ENCODE results near the gene SYNJ1. TPM values are rescaled to one million over a fixed set of nuclear protein-coding genes. Genes with fewer than 3 reads are reported as not detected.

The SYNJ1 gene
- total and polyA plus RNA-seq, 2 of the 13 experiments (the other 11 are each of a cell fraction or from before 2014, with no cell fraction given) = 2.0 to 2.7 TPM

GRCh38 chr21:32712043-32712442, 15.8 kb downstream of the SYNJ1 start:
- Histone ChIP-seq H3K4me1 (ENCODE audit: insufficient read depth, low read length) (no peaks in the 10 kb centered on the region), H3K27ac (ENCODE audit: extremely low read length, insufficient read depth, low read length) (no peak overlapping the region), H3K4me2 (ENCODE audit: low read depth, low read length) (no peak overlapping the region), H4K20me1 (ENCODE audit: insufficient read depth, low read length) (no peaks in the 10 kb centered on the region), H3K4me3 (replicated peaks in 1 of 3; ENCODE audit: insufficient read depth in 1 of 3, low read depth in 2 of 3, low read length in 3 of 3) (no peak overlapping the region), H3K9ac (ENCODE audit: insufficient read depth, low read depth, low read length) (no peak overlapping the region), H3K27me3 (ENCODE audit: control insufficient read depth in 1 of 2, insufficient read depth in 2 of 2, low read length in 2 of 2) (no peaks in the 10 kb centered on the region), H3K79me2 (ENCODE audit: insufficient read depth, low read length) (no peaks in the 10 kb centered on the region), H3K9me3 (ENCODE audit: low read length) (no peaks in the 10 kb centered on the region), H3K36me3 (replicated peaks in 1 of 2; ENCODE audit: control insufficient read depth in 1 of 2, insufficient read depth in 2 of 2, low read length in 2 of 2) (no peaks in the 10 kb centered on the region), H2AFZ (ENCODE audit: low read length) (no peak overlapping the region)
- no peak for TF ChIP-seq FOXC1 (CRISPR knock-in tag; IDR thresholded peaks at IDR 0.05; ENCODE audit: borderline replicate concordance)
- no peak for TF ChIP-seq ZNF850 (CRISPR knock-in tag; conservative IDR thresholded peaks at IDR 0.05)
- no peak for TF ChIP-seq ATM (IDR thresholded peaks at IDR 0.05; ENCODE audit: borderline replicate concordance)
- TF ChIP-seq ZNF326 (CRISPR knock-in tag; IDR thresholded peaks at IDR 0.05; ENCODE audit: borderline replicate concordance) = no peak
- no peak for TF ChIP-seq CEBPB (IDR thresholded peaks at IDR 0.05; ENCODE audit: borderline replicate concordance, low read depth, low read length)
- TF ChIP-seq EED (CRISPR knock-in tag; IDR thresholded peaks at IDR 0.05) = no peak
- TF ChIP-seq MYNN (CRISPR knock-in tag; IDR thresholded peaks at IDR 0.05; ENCODE audit: low read depth) = no peak
- no peak for TF ChIP-seq SOX5 (CRISPR knock-in tag; IDR thresholded peaks at IDR 0.05; ENCODE audit: borderline replicate concordance)
- TF ChIP-seq CBX5 (CRISPR knock-in tag; IDR thresholded peaks at IDR 0.05; ENCODE audit: borderline replicate concordance) = no peak
- FAIRE-seq = no peak
- no peak for DNase-seq (ENCODE audit: low spot score)
- ATAC-seq = no peak
- in situ Hi-C loops (cut with HindIII; ENCODE audit: extremely low pct_ligation_motif_present, low pct_unique_long_range_greater_than_20kb) = no loop called here
- CTCF ChIA-PET (ENCODE audit: low intra/inter-chr PET ratio, low total read pairs) = no interaction called here
- POLR2A ChIA-PET = no interaction called here
- intact Hi-C loops (cut with micrococcal nuclease; ENCODE audit: unreplicated experiment) = no loop called here
- BruUV-seq (replicated peaks) = no TSS peak

GRCh38 chr21:32710987-32711386, 16.8 kb downstream of the SYNJ1 start:
- Histone ChIP-seq H3K4me2 (ENCODE audit: low read depth, low read length) (no peak overlapping the region), H3K4me1 (ENCODE audit: insufficient read depth, low read length) (no peaks in the 10 kb centered on the region), H3K9ac (ENCODE audit: insufficient read depth, low read depth, low read length) (no peak overlapping the region), H3K27me3 (ENCODE audit: control insufficient read depth in 1 of 2, insufficient read depth in 2 of 2, low read length in 2 of 2) (no peaks in the 10 kb centered on the region), H4K20me1 (ENCODE audit: insufficient read depth, low read length) (no peaks in the 10 kb centered on the region), H3K36me3 (replicated peaks in 1 of 2; ENCODE audit: control insufficient read depth in 1 of 2, insufficient read depth in 2 of 2, low read length in 2 of 2) (no peaks in the 10 kb centered on the region), H3K79me2 (ENCODE audit: insufficient read depth, low read length) (no peaks in the 10 kb centered on the region), H3K27ac (ENCODE audit: extremely low read length, insufficient read depth, low read length) (no peak overlapping the region), H2AFZ (ENCODE audit: low read length) (no peak overlapping the region), H3K9me3 (ENCODE audit: low read length) (no peaks in the 10 kb centered on the region), H3K4me3 (replicated peaks in 1 of 3; ENCODE audit: insufficient read depth in 1 of 3, low read depth in 2 of 3, low read length in 3 of 3) (no peak overlapping the region)
- intact Hi-C loops (cut with micrococcal nuclease; ENCODE audit: unreplicated experiment) = no loop called here
- 97% methylated on average over 4 of the region's 4 CpGs for WGBS (ENCODE audit: low lambda C conversion rate)
- TF ChIP-seq MEIS2 (CRISPR knock-in tag; IDR thresholded peaks at IDR 0.05) = no peak
- TF ChIP-seq CENPBD1 (CRISPR knock-in tag; IDR thresholded peaks at IDR 0.05; ENCODE audit: borderline replicate concordance, low read depth) = no peak
- no peak for TF ChIP-seq GMEB2 (CRISPR knock-in tag; IDR thresholded peaks at IDR 0.05; ENCODE audit: low read depth)
- no peak for TF ChIP-seq HMGXB3 (CRISPR knock-in tag; IDR thresholded peaks at IDR 0.05; ENCODE audit: borderline replicate concordance)
- ChIA-PET POLR2A (no interaction called here), CTCF (ENCODE audit: low intra/inter-chr PET ratio, low total read pairs) (no interaction called here)
- in situ Hi-C loops (cut with HindIII; ENCODE audit: extremely low pct_ligation_motif_present, low pct_unique_long_range_greater_than_20kb) = no loop called here
- no peak for ATAC-seq
- no TSS peak for BruUV-seq (replicated peaks)
- no peak for FAIRE-seq
- no peak for DNase-seq (ENCODE audit: low spot score)
